GM19452 (cell line): Measurements from ENCODE around the gene NOX5.

Experiments
- ATAC-seq: cut with Tn5 transposase; IDR thresholded peaks from one replicate; pipeline ENCODE4 v1.9.1; 2021; ENCODE audit not compliant: unreplicated experiment

The NOX5 gene

DNA sequence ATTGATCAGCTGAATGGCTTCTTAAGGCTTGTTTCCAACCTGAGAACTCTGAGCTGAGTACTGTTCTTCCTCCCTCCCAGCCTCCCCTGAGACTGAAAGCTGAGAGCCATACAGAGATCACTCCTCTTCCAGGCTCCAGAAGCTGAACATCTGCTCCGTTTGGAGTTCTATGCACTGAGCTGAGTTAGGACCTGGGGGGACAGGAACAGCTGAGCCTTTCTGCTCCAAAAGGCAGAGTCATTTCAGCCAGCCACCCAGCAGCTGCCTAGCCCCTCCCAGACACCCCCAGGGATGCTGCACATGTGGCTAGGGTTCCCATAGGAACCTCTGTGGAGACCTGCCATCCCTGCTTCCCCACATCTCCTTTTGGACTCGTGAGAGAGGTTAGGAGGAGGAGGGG lies 81.7 kb downstream of the NOX5 start:
- ATAC-seq: no peak

DNA sequence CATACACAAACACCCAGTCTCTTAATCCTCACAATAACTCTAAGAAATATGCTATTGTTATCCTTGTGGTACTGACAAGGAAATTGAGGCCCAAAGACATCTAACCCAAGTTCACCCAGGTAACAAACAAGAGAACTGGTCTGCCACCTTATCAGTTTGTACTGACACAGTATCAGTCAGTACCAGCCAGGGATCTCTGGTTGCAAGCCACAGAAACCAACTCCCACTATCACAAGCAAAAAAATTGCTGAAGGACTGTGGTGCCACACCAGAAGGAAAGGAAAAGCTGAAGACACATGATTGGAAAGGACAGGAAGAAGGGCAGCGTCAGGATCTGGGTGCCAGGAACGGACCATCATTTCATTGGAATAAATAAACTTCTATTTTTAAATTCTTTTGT lies 82.1 kb downstream of the NOX5 start:
- no peak for ATAC-seq

DNA sequence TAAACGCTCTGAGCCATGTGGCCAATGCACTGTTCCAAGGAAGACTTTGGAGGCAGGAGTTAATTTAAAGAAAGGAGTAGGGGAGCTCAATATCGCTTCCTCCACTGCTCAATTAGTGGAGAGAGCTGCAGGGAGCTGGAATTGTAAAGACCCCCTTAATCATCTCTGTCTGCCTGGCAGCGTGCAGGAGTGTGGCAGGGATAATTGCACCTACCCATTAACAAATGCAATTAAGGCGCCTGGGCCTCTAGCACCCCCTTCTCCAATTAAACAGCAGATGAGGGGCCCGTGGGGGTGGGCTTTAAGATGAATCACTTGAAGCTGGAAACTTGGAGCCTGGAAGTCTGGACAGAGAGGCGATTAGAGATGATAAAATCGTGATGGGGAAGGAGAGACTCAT lies 84.3 kb downstream of the NOX5 start:
- no peak for ATAC-seq

DNA sequence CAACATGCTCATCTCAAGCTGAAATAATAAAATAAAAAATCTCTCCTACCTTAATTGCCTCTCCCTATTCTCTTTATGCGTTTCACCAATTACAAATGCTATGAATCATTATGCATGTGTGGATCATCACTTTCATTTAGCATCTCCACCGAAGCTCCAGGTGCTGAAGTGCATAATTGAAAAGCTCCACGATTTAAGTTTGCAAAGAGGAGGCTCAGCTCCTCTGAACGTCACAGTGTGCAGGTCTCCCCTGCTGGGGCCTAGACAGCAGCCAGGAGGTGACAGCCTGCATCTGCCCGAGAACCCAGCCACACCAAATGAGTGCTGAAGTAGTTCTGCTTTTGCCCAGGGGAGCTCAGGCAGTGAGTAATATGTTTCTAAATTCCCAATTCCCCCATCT lies 85.4 kb downstream of the NOX5 start:
- ATAC-seq: no peak

DNA sequence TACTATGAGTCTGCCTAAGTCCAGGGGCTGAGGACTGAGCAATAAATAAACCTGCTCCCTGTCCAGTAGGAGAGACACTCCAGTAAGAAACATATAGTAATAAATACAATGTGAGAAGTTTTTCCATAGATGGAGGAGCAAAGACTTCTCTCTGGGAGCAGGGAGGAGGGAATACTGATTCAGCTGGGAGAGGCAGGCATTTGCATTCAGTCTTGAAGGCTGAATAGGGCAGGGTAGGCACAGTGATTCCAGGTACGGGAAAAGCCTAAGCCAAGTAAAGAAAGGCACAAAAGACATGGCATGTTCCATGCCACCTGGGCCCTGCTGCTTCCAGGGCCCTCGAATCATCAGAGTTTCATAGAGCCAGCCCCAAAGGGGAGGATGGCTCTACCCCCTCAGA lies 86.3 kb downstream of the NOX5 start:
- no peak for ATAC-seq

DNA sequence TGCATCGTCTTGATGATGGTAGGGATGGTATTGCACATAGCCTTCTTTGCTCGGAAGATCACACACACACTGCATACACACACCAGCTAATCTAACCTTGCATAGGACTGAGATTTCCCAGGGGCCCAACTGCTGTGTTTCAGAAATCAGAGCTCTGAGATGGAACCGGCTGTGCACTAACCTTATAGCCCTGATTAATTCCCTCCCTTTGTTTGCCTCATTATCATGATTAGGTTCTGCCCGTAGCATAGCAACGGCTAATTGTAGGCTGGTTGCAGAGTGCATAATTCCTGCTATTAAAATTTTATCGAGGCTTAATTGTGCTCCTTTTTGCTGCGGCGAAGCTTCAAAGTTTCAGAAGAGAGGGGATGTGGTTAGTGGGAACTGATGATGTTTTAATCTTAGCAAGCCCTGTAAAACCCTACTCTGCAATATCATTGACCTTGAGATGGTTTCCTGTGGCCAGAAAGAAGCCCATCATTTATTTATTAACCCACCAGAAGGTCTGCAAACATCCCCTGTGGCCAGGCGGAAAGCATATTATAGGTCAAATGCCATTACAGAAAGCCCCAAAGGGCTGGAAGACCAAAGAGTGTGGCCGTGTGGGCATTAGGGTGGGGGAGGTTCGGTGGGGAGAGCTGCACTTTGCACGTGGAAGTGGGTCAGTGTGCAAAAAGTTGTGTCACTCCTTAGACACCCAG lies 89.7 kb downstream of the NOX5 start:
- peak; percentile 81 for ATAC-seq

DNA sequence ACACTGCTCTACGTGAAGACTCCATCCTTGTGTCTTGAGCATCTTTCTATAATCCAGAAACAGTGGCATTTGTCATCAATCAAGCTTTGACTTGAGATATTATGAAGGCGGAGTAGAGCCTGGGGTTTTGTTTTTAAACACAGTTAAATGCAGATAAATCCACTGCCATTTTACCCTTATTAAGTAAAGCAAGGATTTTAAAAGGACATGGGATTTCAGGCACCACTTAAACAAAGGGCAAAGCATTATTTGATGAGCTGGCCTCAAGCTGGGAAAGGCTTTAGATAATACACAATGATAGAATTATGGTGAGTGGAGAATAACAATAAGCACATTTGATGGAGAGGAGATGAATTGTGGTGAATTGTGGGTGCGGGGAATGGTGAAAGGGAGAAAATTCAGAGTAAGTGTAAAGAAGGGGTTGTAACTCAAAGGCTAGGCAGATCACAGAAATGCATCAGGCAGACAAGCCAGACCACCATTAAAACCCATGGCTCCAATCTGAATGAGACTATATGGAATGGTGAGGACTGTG lies 91.0 kb downstream of the NOX5 start:
- ATAC-seq: no peak

DNA sequence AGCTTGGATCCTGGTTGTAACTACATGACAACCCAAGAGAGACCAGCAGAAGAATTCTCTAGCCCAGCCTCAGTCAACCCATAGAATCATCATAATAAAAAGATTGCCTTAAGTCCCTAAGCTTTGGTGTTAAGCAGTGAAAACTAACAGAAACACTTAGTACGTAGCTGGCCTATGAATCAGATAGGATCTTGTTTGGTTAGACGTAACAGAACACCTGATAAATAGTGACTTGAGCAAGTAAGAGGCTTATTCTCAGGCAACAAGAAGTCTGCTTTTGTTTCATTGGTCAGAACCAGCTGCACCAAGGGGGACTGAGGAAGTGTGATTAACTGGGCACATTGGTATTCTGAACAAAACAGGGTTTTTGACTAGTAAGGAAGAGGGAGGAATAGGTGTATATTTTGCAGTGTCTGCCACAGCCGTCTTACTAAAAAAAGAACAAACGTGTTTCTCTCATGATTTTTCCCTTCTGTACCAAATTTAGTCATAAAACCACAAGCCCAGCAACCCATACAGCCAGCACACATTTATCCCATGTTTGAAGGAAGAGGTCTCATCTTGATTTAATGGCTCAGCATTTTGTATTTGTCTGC lies 92.6 kb downstream of the NOX5 start:
- no peak for ATAC-seq
